ENCODE measurements around the gene NSMCE1. TPM values are rescaled to one million over a fixed set of nuclear protein-coding genes. Genes with fewer than 3 reads are reported as not detected.

Gene NSMCE1
- total and polyA plus RNA-seq, 2 of the 4 experiments (the other 2 are of a cell fraction) = 47.5 to 120 TPM

GRCh38 chr16:27179500-27180072, 89.0 kb downstream of the NSMCE1 start:
- intact Hi-C loops (cut with micrococcal nuclease) (loop anchor here (1.0 to 2.0 kb wide), 2 partner anchors 189 to 277 kb away; no protein-coding TSS in a partner anchor), dilution Hi-C loops (cut with HindIII; ENCODE audit: low sequenced_read_pairs, unreplicated experiment) (no loop called here), in situ Hi-C loops (cut with MboI; ENCODE audit: low sequenced_read_pairs) (no loop called here)
- no peaks in the 10 kb centered on the region for H3K27me3 ChIP-seq (ENCODE audit: control insufficient read depth, insufficient read depth, low read length)
- peak overlapping the region; percentile 89; the same call in 2 of the 3 replicates for H2BK15ac ChIP-seq (ENCODE audit: low read depth, low read length)
- H3K9ac ChIP-seq (ENCODE audit: low read depth, low read length) = no peak overlapping the region
- no peak overlapping the region for H2BK5ac ChIP-seq (ENCODE audit: low read depth, low read length, poor library complexity, severe bottlenecking)
- no peaks in the 10 kb centered on the region for H3K36me3 ChIP-seq (ENCODE audit: control insufficient read depth, insufficient read depth, low read length)
- no peak overlapping the region for H3K56ac ChIP-seq (ENCODE audit: extremely low read depth, insufficient read depth, low read length)
- peak overlapping the region; percentile 86 for H2AK9ac ChIP-seq (replicated peaks; ENCODE audit: low read depth, low read length, poor library complexity)
- peak overlapping the region; percentile 45 for H2AFZ ChIP-seq (replicated peaks; ENCODE audit: low read length, poor library complexity)
- ATAC-seq (ENCODE audit: low read depth) (peak; percentile 70), DNase-seq (peak; percentile 47)
- H3K23ac ChIP-seq (ENCODE audit: low read depth, low read length) = no peak overlapping the region
- H3K9me1 ChIP-seq (ENCODE audit: insufficient read depth, low read length) = no peaks in the 10 kb centered on the region
- H2BK120ac ChIP-seq (ENCODE audit: low read depth, low read length) = peak overlapping the region; percentile 99
- H3K9me3 ChIP-seq (ENCODE audit: control insufficient read depth, insufficient read depth, low read length) = peaks cover 3% of the 10 kb centered on the region
- peak overlapping the region; percentile 71 for H2AK5ac ChIP-seq (ENCODE audit: low read depth, low read length)
- H3K4me1 ChIP-seq (ENCODE audit: control insufficient read depth, insufficient read depth, low read length) = peaks cover 11% of the 10 kb centered on the region
- no peak overlapping the region for H3K4me2 ChIP-seq (ENCODE audit: low read depth, low read length)
- H3K14ac ChIP-seq (replicated peaks; ENCODE audit: low read depth, low read length) = peak overlapping the region; percentile 5; the same call in 1 of the 2 replicates
- no peak overlapping the region for H3K27ac ChIP-seq (ENCODE audit: insufficient read depth, low read length)
- peak overlapping the region; percentile 85 for H4K91ac ChIP-seq (ENCODE audit: insufficient read depth, low read depth, low read length)
- no peak overlapping the region for H3K4me3 ChIP-seq (ENCODE audit: insufficient read depth, low read depth, low read length)
- peak overlapping the region; percentile 97 for H3K4ac ChIP-seq (ENCODE audit: low read depth, low read length)
- TF ChIP-seq RAD21 (IDR thresholded peaks at IDR 0.05; ENCODE audit: low read length) = peak; percentile 65
- TF ChIP-seq RCOR1 (IDR thresholded peaks at IDR 0.05; ENCODE audit: insufficient replicate concordance, low read length) = no peak
- TF ChIP-seq SMC3 (IDR thresholded peaks at IDR 0.05; ENCODE audit: low read depth, low read length) = peak; percentile 48
- peak; percentile 78 for TF ChIP-seq CTCF (conservative IDR thresholded peaks at IDR 0.05; ENCODE audit: low read depth, low read length)
- peak overlapping the region; percentile 45 to 69; a peak in 3 of 4 replicates for H4K8ac ChIP-seq (ENCODE audit: low read depth in 2 of 2, low read length in 2 of 2)
- H4K5ac ChIP-seq (ENCODE audit: low read depth, low read length) = peak overlapping the region; percentile 21; the same call in 1 of the 2 replicates
- H4K20me1 ChIP-seq (ENCODE audit: insufficient read depth, low read length) = no peaks in the 10 kb centered on the region
- peaks cover 0 to 8% of the 10 kb centered on the region in 2 experiments; a peak in 1 of 4 replicates for H3K79me1 ChIP-seq (ENCODE audit: low read depth in 1 of 2, low read length in 2 of 2)
- POLR2A ChIA-PET (ENCODE audit: unreplicated experiment) = no interaction called here
- CTCF ChIA-PET = interaction anchor here (0.6 to 1.1 kb wide), 7 partner anchors 8 to 189 kb away, joined by 3 to 5 read pairs (median 3); partner anchors contain the start of gene KDM8
- 11% methylated on average over 7 of the region's 13 CpGs; no CpG with 5 or more reads in 1 of the 2 experiments for WGBS, 2 experiments (ENCODE audit: extremely low coverage in 2 of 2, insufficient read length in 1 of 2)
- peak overlapping the region; percentile 99 for H2BK20ac ChIP-seq (ENCODE audit: low read depth, low read length)
- no peak overlapping the region for H3K18ac ChIP-seq (ENCODE audit: low read depth, low read length)
- BruUV-seq (replicated peaks) = no TSS peak
